Panc1 (cell line): Measurements from ENCODE around the gene SLC16A7. TPM values are rescaled to one million over a fixed set of nuclear protein-coding genes. Genes with fewer than 3 reads are reported as not detected.

Experiments
- ATAC-seq: fragments of 200-7000 bp; cut with Tn5 transposase; 2 replicates; pipeline ENCODE4 v1.9.1; 2020; ENCODE audit warnings: mild to moderate bottlenecking, moderate library complexity
- BruUV-seq: library from RNA; stranded (reverse); fragments of 400-500 nt; replicated peaks from 2 replicates; lab custom pipeline; 2021; lab: Mats Ljungman, UMichigan
- CTCF ChIA-PET: fragments of 300-600 bp; sonication (Branson Sonifier 250); formaldehyde crosslinking; loops from one replicate; lab custom pipeline; 2022; ENCODE audit warnings: antibody characterized with exemption; lab: Charles Lee
- POLR2A ChIA-PET: fragments of 300-600 bp; sonication (Branson Sonifier 250); formaldehyde crosslinking; loops from one replicate; lab custom pipeline; 2022; ENCODE audit warnings: antibody characterized with exemption; lab: Charles Lee
- DNase-seq: peaks from one replicate; pipeline ENCODE4 v3.0.0-alpha.2; 2010; ENCODE audit warnings: low read depth, low spot score
- H3K27ac ChIP-seq: 2 replicates; pipeline ENCODE4 v1.5.1; 2011; ENCODE audit warnings: mild to moderate bottlenecking, low read length, inconsistent platforms
- H3K27me3 ChIP-seq: fragments of 200-500 bp; sonication (Bioruptor generic); 2 replicates; pipeline ENCODE4 v1.6.0; 2014; ENCODE audit warnings: low read length, inconsistent platforms; ENCODE audit not compliant: control insufficient read depth, insufficient read depth
- H3K36me3 ChIP-seq: fragments of 200-500 bp; sonication (Bioruptor generic); 2 replicates; pipeline ENCODE4 v1.5.1; 2014; ENCODE audit warnings: inconsistent platforms, mild to moderate bottlenecking, low read length, moderate library complexity; ENCODE audit not compliant: control insufficient read depth, insufficient read depth
- H3K4me1 ChIP-seq: 2 replicates; pipeline ENCODE4 v1.5.1; 2011; ENCODE audit warnings: inconsistent platforms, mild to moderate bottlenecking, low read length, moderate library complexity; ENCODE audit not compliant: control insufficient read depth, insufficient read depth
- H3K4me3 ChIP-seq, 2 experiments: 2 replicates each; pipeline ENCODE4 v1.5.1; 2011 to 2012; ENCODE audit warnings: low read depth in 2 of 2, low read length in 2 of 2, mild to moderate bottlenecking in 2 of 2, inconsistent platforms in 1 of 2, moderate library complexity in 1 of 2
- H3K9me3 ChIP-seq: fragments of 200-500 bp; sonication (Bioruptor generic); 2 replicates; pipeline ENCODE4 v1.5.1; 2014; ENCODE audit warnings: low read depth, mild to moderate bottlenecking, inconsistent platforms, low read length, moderate library complexity; ENCODE audit not compliant: control insufficient read depth, insufficient read depth
- POLR2AphosphoS5 ChIP-seq: IDR thresholded peaks from 2 replicates; pipeline ENCODE4 v1.6.1; 2012; ENCODE audit warnings: mild to moderate bottlenecking, low read depth, low read length, moderate library complexity
- SIN3A ChIP-seq: IDR thresholded peaks from 2 replicates; pipeline ENCODE4 v1.6.1; 2012; ENCODE audit warnings: low read depth, mild to moderate bottlenecking, low read length, moderate library complexity, borderline replicate concordance; ENCODE audit not compliant: insufficient read depth
- TCF7L2 ChIP-seq: IDR thresholded peaks from 2 replicates; pipeline ENCODE4 v1.6.1; 2011; ENCODE audit warnings: mild to moderate bottlenecking, low read depth, low read length, inconsistent platforms
- in situ Hi-C: cut with HindIII; loops from 2 replicates; pipeline ENCODE4 v1.10.0; 2016; ENCODE audit warnings: low sequenced_read_pairs, low pct_unique_long_range_greater_than_20kb
- intact Hi-C: fragments of 100-400 bp; cut with micrococcal nuclease; formaldehyde crosslinking; loops from one replicate; pipeline ENCODE4 v1.10.0; 2022; ENCODE audit not compliant: unreplicated experiment
- total RNA-seq: library from RNA; stranded (reverse); gene quantifications from one replicate; pipeline ENCODE4 v1.2.1, GENCODE V29; 2021; ENCODE audit not compliant: unreplicated experiment
- TF ChIP-seq, protein P1 (sequence below), 2 experiments: IDR thresholded peaks; 2 replicates each; pipeline ENCODE4 v1.6.1; 2011 to 2012; ENCODE audit warnings: low read depth in 2 of 2, control low read depth in 1 of 2, low read length in 1 of 2, mild to moderate bottlenecking in 1 of 2, moderate library complexity in 1 of 2; ENCODE audit not compliant: insufficient read depth in 1 of 2
- TF ChIP-seq, protein P2 (sequence below): fragments of 450-650 bp; IDR thresholded peaks from 2 replicates; pipeline ENCODE4 v1.5.1; 2017; ENCODE audit warnings: mild to moderate bottlenecking

SLC16A7 gene
- total RNA-seq, 1 experiment from 2014 or later: 0.33 TPM

DNA sequence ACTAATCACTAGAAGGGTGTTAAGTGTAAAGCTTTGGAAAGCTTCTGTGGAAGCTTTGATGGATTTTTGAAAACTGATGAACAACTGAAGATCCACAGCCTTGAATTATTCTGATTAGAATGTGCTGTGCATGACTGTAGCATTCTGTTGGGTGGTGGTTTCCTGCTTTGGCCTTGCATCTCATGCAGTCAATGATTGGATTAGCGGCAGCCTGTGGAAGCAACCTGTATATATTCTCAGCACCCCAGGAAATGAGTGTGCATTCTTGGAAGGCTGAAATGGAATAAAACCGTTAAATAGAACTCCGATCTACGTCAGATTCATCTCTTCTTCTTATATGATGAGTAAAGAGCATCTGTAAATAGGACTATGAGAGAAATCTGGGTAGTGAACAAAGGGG lies 120.2 kb downstream of the SLC16A7 start:
- CTCF ChIA-PET: no interaction called here
- TF ChIP-seq TCF7L2 (no peak), POLR2AphosphoS5 (no peak), SIN3A (no peak)
- TF ChIP-seq, protein P1, sequence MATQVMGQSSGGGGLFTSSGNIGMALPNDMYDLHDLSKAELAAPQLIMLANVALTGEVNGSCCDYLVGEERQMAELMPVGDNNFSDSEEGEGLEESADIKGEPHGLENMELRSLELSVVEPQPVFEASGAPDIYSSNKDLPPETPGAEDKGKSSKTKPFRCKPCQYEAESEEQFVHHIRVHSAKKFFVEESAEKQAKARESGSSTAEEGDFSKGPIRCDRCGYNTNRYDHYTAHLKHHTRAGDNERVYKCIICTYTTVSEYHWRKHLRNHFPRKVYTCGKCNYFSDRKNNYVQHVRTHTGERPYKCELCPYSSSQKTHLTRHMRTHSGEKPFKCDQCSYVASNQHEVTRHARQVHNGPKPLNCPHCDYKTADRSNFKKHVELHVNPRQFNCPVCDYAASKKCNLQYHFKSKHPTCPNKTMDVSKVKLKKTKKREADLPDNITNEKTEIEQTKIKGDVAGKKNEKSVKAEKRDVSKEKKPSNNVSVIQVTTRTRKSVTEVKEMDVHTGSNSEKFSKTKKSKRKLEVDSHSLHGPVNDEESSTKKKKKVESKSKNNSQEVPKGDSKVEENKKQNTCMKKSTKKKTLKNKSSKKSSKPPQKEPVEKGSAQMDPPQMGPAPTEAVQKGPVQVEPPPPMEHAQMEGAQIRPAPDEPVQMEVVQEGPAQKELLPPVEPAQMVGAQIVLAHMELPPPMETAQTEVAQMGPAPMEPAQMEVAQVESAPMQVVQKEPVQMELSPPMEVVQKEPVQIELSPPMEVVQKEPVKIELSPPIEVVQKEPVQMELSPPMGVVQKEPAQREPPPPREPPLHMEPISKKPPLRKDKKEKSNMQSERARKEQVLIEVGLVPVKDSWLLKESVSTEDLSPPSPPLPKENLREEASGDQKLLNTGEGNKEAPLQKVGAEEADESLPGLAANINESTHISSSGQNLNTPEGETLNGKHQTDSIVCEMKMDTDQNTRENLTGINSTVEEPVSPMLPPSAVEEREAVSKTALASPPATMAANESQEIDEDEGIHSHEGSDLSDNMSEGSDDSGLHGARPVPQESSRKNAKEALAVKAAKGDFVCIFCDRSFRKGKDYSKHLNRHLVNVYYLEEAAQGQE (IDR thresholded peaks at IDR 0.05; ENCODE audit: insufficient read depth in 1 of 2, low read depth in 2 of 2, low read length in 1 of 2): no peak
- TF ChIP-seq, protein P2, sequence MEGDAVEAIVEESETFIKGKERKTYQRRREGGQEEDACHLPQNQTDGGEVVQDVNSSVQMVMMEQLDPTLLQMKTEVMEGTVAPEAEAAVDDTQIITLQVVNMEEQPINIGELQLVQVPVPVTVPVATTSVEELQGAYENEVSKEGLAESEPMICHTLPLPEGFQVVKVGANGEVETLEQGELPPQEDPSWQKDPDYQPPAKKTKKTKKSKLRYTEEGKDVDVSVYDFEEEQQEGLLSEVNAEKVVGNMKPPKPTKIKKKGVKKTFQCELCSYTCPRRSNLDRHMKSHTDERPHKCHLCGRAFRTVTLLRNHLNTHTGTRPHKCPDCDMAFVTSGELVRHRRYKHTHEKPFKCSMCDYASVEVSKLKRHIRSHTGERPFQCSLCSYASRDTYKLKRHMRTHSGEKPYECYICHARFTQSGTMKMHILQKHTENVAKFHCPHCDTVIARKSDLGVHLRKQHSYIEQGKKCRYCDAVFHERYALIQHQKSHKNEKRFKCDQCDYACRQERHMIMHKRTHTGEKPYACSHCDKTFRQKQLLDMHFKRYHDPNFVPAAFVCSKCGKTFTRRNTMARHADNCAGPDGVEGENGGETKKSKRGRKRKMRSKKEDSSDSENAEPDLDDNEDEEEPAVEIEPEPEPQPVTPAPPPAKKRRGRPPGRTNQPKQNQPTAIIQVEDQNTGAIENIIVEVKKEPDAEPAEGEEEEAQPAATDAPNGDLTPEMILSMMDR: no peak
- no TSS peak for BruUV-seq

DNA sequence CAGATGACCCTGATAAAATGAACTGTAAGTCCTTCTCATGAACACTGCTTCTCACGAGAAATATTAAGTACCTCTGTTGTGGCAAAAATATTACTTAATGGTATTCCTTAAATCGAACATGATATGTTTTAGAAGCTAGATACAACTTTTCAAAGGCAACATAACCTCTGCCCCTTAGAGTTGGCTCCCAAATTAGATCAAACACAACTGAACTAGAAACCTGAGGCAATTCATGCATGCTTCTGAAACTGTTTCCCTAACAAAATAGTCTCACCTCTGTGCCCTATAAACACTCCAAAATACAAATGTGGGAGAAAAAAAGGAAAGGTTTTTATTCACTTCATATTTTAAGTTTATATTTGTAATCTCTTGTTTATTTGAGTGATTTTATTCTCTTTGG lies 121.6 kb downstream of the SLC16A7 start:
- H3K4me3 ChIP-seq: no peak overlapping the region
- TF ChIP-seq SIN3A: no peak
- TF ChIP-seq, protein P2: no peak
- in situ Hi-C loops: no loop called here
- no peak for DNase-seq
- no peaks in the 10 kb centered on the region for H3K27me3 ChIP-seq
- no TSS peak for BruUV-seq
- intact Hi-C loops: no loop called here
- ChIA-PET POLR2A (no interaction called here), CTCF (no interaction called here)
- no peaks in the 10 kb centered on the region for H3K4me1 ChIP-seq
- H3K27ac ChIP-seq: no peak overlapping the region
- no peak for ATAC-seq
- no peaks in the 10 kb centered on the region for H3K36me3 ChIP-seq
- H3K9me3 ChIP-seq: no peaks in the 10 kb centered on the region

More for the DNA sequence above, 120.2 kb downstream of the SLC16A7 start:
- DNase-seq: no peak
- Histone ChIP-seq H3K9me3 (no peaks in the 10 kb centered on the region), H3K4me1 (no peaks in the 10 kb centered on the region), H3K27ac (no peak overlapping the region), H3K36me3 (no peaks in the 10 kb centered on the region), H3K4me3 (no peak overlapping the region), H3K27me3 (no peaks in the 10 kb centered on the region)
- POLR2A ChIA-PET: no interaction called here
- no peak for ATAC-seq
- intact Hi-C loops (no loop called here), in situ Hi-C loops (no loop called here)
